ENCODE results near the gene OGDHL. TPM values are rescaled to one million over a fixed set of nuclear protein-coding genes. Genes with fewer than 3 reads are reported as not detected.

OGDHL gene
- total RNA-seq, result not detected

DNA sequence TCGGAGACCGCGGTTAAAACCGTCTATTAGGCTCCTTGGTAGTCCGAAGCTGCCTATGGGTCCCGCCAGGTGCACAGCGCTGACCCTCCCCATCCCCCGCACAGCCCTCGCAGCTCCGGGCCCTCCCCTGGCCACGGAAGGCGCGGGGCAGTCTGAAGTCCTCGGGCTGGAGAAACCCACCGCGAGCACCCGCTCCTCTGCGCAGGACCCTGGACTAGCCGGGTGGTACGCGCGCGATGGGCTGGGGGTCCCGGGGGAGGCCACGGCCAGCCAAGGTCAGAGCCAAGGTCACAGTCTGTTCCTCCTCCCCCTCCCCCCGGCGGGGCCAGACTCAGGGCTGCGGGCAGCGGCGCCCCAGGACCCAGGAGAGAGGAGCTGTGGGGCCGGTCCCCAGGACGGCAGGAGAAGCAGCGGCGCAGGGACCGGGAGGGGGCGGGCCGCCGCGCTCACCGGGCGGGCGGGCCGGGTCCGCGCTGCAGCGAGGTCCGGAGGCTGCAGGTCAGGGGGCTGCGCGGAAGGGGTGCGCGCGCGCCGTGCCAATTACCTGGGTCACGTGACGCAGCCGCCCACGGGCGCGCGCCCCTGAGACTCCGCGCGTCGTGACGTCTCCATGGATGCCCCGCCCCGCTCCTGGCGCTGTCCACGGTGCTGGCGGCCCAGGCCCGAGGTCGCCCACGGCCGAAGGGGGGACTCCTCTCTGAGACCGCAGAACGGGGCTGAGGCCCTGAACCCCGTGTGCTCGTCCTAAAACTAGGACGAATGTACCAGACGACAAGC lies at the start of gene OGDHL:
OGDHL (minus strand) TSS at position 535 of the 777 bp plus-strand sequence. CDS start 3,731 bp downstream, outside the sequence.
- no peak for TF ChIP-seq CTCF (IDR thresholded peaks at IDR 0.05; ENCODE audit: low read depth)

DNA sequence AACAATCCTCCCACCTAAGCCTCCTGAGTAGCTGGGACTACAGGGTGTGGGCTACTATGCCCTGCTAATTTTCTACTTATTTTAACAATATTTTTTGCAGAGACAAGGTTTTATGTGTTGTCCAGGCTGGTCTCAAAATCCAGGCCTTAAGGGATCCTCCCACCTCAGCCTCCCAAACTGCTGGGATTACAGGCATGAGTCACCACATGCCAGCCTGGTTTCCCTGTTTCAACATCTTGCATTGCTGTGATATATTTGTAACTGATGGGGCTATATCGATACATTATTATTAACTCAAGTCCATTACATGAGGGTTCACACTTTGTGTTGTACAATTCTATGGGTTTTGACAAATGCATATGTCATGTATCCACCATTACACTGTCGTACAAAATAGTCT lies 41.9 kb upstream of the OGDHL start:
- TF ChIP-seq CTCF (IDR thresholded peaks at IDR 0.05; ENCODE audit: low read depth), result no peak

- TF ChIP-seq CTCF (IDR thresholded peaks at IDR 0.05; ENCODE audit: low read depth), result no peak
Observed at GRCh38 chr10:49798275-49798674, 36.2 kb upstream of the OGDHL start.

GRCh38 chr10:49791100-49791499 lies 29.0 kb upstream of the OGDHL start:
- TF ChIP-seq CTCF (IDR thresholded peaks at IDR 0.05; ENCODE audit: low read depth), result no peak

GRCh38 chr10:49784681-49785080 lies 22.6 kb upstream of the OGDHL start:
- TF ChIP-seq CTCF (IDR thresholded peaks at IDR 0.05; ENCODE audit: low read depth), result no peak

- TF ChIP-seq CTCF (IDR thresholded peaks at IDR 0.05; ENCODE audit: low read depth), result no peak
Observed at GRCh38 chr10:49783645-49784044, 21.5 kb upstream of the OGDHL start.

DNA sequence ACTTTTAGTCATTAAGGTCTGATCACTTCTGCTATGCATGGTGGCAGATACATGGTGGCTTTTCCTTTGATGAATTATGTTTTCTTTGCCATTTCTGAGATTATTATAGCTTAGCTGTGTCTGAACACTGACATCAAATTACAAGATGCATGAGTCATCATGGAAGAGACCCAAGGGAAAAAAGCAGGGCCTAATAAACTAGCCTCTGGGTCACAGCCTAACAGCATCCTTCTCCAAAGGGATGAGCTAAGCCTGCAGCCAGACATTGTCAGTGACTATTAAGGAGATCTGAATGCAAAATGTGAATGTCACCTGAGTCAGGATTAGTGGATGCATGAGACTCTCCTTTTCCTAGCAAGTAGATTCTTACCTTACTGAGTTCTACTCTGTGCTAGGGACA lies 19.1 kb upstream of the OGDHL start:
- no peak for TF ChIP-seq CTCF (IDR thresholded peaks at IDR 0.05; ENCODE audit: low read depth)
